HG03095 (cell line): ENCODE measurements around the gene SNRNP25.
"Not testable (repeated sequence)": the region's sequence is repeated elsewhere in the genome, so short reads cannot be mapped to it uniquely, and the experiment has no call there.

ENCODE experiments used
- ATAC-seq: cut with Tn5 transposase; IDR thresholded peaks from one replicate; pipeline ENCODE4 v1.9.1; 2021; ENCODE audit warnings: moderate library complexity; ENCODE audit not compliant: unreplicated experiment

SNRNP25 gene

DNA sequence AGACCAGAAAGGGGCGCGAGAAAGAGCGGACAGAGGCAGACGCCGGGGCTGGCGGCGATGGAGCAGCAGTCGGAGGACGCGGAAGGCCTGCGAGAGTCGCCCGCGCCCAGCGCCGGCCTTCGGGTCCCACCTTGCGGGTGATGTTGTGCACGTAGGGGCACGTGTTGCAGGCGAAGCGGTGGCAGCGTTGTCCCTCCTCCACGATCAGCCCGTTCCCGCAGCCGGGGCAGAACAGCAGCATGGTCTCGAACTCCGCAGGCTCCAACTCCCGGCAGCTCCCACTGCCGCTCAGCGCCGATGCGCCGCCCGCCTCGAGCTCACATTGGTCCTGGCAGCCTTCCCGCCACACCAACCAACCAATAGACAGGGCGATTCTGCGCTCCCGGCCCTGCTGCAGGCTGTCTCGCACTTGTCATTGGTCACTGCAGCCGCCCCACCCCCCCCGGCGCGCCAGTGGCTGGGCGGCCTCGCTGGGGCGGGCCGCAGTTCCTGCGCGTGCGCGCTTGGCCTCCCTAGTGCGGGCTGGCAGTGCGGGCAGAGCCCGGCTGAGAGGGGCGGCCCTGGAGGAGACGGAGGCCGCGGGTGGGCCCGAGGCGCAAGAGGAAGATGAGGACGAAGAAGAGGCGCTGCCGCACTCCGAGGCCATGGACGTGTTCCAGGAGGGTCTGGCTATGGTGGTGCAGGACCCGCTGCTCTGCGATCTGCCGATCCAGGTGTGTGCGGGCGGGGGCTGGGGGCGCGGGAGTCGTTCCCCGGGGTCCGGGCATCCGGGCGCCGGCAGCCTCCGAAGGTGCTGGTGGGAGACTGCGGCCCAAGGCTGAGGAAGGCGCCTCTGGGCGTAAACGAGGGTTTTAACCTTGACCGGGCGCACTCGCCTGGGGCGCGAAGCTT, at the start of gene SNRNP25, which contains the start of gene POLR3K:
TSS of gene SNRNP25 (plus strand) at position 483 of the 891 bp plus-strand sequence. CDS start at position 672, 189 bp downstream.
TSS of gene POLR3K (minus strand) at position 263 of the 891 bp plus-strand sequence. CDS start at position 241, 22 bp downstream.
- peak; percentile 88 for ATAC-seq

DNA sequence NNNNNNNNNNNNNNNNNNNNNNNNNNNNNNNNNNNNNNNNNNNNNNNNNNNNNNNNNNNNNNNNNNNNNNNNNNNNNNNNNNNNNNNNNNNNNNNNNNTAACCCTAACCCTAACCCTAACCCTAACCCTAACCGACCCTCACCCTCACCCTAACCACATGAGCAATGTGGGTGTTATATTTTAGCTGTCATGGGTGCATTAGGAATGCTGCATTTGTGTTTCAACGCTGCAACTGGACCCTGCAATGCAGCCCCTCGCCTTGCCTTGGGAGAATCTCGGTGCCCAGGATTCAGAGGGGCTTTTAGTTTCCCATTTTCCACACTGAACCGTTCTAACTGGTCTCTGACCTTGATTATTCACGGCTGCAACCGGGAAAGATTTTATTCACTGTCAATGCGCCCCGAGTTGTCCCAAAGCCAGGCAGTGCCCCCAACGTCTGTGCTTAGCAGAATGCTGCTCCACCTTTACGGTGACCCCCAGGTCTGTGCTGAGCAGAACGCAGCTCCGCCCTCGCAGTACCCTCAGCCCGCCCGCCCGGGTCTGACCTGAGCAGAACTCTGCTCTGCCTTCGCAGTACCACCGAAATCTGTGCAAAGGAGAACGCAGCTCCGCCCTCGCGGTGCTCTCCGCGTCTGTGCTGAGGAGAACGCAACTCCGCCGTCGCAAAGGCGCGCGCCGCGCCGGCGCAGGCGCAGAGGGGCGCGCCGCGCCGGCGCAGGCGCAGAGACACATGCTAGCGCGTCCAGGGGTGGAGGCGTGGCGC, 43.5 kb upstream of the SNRNP25 start:
- no peak for ATAC-seq

DNA sequence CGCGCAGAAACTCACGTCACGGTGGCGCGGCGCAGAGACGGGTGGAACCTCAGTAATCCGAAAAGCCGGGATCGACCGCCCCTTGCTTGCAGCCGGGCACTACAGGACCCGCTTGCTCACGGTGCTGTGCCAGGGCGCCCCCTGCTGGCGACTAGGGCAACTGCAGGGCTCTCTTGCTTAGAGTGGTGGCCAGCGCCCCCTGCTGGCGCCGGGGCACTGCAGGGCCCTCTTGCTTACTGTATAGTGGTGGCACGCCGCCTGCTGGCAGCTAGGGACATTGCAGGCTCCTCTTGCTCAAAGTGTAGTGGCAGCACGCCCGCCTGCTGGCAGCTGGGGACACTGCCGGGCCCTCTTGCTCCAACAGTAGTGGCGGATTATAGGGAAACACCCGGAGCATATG, 42.9 kb upstream of the SNRNP25 start:
- not testable (repeated sequence) for ATAC-seq

DNA sequence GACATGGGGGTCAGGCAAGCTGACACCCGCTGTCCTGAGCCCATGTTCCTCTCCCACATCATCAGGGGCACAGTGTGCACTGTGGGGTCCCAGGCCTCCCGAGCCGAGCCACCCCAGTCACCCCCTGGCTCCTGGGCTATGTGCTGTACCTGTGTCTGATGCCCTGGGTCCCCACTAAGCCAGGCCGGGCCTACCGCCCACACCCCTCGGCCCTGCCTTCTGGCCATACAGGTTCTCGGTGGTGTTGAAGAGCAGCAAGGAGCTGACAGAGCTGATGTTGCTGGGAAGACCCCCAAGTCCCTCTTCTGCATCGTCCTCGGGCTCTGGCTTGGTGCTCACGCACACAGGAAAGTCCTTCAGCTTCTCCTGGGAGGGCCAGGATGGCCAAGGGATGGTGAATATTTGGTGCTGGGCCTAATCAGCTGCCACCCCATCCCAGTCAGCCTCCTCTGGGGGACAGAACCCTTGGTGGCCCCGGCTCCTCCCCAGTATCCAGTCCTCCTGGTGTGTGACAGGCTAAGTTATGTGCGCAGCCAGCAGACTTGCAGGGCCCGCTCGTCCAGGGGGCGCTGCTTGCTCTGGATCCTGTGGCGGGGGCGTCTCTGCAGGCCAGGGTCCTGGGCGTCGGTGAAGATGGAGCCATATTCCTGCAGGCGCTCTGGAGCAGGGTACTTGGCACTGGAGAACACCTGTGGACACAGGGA, 36.4 kb upstream of the SNRNP25 start:
- not testable (repeated sequence) for ATAC-seq

DNA sequence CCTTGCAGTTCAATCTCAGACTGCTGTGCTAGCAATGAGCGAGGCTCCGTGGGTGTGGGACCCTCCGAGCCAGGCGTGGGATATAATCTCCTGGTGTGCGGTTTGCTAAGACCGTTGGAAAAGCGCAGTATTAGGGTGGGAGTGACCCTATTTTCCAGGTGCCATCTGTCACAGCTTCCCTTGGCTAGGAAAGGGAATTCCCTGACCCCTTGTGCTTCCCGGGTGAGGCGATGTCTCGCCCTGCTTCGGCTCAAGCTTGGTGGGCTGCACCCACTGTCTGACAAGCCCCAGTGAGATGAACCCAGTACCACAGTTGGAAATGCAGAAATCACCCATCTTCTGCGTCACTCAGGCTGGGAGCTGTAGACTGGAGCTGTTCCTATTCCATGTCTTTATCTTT, 32.7 kb upstream of the SNRNP25 start:
- not testable (repeated sequence) for ATAC-seq

DNA sequence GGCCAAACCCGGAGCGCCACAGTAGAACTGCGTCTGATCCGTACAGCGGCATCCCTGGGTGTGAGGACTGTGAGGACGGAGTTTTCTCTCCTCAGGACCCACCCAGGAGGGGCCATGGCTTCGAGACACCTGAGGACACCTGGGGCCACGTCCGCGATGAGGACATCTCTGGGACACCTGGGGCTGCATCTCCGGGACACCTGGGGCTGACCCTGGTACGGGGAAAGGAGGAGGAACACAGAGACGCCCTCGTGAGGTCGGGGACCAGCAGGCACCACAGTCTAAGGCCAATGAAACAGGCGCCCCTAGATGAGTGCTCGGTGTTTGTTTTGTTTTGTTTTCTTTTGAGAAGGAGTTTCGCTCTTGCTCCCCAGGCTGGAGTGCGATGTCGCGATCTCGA, 29.5 kb upstream of the SNRNP25 start:
- not testable (repeated sequence) for ATAC-seq

DNA sequence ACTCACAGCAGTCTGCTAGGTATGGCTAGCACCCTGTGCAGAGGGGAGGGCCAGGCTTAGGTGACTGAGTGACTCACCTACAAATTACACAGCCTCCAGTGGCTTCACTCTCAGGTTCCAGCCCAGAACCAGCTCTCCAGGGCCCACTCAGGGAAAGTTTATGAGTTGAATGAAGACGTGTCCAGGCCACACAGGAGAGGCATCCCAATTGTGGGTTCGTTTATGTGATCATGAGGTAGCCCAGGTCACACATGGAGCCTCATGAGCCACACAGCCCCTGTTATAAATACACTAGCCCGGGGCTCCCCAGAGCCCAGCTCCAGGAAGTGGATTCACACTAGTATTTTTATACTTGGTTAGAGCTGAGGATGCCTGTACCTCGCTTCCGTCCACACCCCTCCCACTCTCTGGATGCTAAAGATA, 27.7 kb upstream of the SNRNP25 start:
- ATAC-seq: peak; percentile 73

DNA sequence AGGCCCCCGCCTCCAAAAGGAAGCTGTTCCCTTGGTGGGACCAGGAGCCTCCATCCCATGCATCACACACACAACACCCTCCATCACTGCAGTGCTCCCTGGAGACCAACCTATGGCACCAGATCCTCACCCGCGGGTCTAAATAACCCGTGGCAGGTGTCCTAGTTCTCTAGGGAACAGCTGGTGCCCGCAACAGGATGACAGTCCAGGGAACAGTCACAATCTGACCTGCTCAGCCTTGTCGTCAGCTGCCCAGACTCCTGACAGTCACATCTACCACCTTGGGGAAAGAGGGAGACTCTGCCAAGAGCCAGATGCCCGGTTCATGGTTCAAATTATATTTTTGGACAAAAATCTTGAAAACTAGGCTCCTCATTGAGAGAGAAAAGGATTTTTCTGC, 23.0 kb upstream of the SNRNP25 start:
- ATAC-seq: not testable (repeated sequence)

DNA sequence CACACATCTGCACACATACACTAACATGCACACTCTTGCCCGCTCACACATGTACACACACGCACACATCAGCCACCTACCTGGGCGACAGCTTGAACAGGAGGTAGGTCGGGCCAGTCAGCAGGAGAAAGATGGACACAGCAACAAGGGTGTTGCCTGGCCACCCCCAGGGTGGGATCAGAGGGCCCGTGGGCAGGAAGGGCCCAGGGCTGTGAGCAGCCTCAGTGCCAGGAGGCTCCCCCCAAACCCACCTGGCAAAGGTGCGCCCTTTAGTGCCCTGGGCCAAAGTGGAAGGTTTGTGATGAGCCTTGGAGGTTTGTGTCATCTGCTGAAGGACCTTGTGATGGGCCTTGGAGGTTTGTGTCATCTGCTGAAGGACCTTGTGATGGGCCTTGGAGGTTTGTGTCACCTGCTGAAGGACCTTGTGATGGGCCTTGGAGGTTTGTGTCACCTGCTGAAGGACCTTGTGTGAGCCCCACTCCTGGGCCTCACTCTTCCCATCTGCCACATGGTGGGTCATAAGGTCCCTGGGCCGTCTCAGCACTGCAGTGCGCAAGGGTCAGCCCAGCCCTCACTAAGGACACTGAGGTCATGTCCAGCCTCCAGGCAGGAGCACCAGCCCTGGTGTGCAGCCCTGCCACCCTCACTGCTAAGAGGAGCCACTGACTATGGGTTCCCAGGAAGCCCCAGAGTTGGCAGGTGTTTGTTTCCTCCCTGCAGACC, 20.3 kb upstream of the SNRNP25 start:
- ATAC-seq: not testable (repeated sequence)

DNA sequence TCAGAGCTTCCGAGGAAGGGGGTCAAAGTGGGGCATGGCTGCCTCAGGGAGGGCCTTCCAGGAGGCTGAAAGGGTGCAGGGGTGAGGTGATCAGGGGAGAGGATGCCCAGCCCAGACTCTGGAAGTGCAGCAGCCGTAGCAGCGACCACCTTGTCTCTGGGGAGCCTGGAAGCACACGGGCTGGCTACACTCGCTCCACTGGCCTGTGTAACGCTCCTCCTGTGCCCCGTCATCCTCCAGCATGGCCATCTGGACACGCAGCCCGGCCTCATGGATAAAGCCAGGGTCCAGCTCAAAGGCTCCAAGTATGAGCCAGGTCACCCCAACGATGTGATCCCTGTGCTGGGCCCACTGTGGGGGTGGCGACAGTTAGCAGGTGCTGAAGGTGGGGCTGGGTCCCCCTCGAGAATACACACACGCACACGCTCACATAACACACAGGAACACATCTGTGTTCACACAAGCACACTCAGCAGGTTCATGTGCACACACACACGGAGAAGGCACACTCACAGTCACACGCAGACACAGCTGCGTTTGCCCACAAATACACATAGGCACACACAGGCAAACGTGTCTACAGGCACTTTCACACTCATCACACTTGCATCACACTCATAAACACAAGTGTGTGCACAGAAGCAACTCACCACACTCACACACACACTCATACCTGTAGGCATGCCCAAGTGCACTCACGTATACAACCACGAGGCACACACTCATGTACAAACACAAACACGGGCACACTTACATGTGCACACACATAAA, 19.6 kb upstream of the SNRNP25 start:
- ATAC-seq: no peak

DNA sequence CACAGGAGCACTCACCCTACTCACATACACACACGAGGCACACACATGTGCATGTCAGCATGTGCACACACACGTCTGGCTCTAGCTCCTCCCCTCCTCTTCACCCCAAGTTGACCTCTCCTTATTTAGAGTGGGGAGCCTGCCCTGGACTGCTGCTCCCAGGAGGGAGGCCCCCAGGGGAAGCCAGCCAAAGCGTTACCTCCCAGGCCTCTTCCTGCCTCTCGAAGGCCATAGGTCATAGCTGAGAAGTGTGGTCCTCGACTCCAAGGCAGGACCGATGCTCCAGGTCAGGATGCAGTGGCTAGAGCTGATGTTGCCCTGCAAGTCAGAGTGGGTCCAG, 19.0 kb upstream of the SNRNP25 start:
- no peak for ATAC-seq

DNA sequence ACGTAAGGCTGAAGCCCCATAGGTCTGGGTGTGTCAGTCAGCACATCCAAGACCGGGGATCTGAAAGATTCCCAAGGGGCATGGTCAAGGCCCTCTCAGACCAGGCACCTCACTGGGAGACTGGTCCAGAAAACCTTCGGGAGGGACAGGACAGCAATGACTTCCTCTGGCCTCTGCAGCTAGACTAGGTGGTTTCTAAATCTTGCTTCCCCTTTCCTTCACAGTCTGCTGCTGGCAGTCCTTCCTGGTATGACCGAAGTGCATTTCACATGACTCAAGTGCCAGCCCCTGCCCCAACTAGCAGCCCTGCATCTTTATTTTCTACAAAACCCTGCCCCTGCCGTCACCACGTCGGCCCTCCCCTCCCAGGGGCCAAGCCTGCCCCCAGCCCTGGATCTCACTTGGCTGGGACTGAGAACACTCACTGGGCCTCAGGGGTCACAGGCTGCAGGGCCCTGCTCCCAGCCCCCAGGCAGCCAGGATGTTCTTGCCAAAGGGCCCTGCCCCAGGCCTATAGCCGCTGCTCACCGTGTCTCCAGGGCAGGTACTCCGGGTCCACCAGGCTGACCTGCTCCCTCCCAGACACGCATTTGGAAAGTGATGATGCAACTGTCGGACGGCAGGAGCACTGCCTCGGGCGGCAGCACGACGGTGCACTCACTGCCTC, 18.5 kb upstream of the SNRNP25 start:
- no peak for ATAC-seq

DNA sequence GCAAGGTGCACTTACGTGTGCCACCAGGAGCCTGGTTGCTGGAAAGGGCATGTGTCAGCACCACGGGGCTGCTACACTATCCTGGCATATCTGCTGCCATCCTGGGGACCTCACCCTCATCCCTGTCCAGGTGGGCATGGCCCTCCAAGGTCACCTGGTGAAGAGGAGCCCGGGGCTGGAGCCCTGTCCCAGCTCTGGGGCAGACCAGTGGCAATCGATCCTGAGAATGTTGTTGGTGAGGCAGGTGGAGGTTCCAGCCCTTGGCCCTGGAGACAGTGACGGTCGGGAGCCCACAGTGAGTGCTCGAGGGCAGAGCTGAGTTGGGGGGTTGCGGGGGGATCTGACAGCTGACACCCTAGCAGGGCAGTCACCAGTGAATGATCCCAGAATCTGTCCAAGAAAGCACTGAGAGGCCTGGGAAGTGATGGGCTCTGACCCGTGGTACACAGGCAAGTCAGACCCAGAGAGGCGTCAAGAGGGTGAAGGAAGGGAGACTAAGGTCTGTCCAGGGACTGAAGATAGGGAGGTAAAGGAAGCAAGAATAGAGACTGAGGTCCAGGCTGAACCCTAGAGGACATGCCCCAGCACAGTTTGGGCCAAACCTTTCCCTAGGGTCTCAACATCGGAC, 17.8 kb upstream of the SNRNP25 start:
- ATAC-seq: no peak

DNA sequence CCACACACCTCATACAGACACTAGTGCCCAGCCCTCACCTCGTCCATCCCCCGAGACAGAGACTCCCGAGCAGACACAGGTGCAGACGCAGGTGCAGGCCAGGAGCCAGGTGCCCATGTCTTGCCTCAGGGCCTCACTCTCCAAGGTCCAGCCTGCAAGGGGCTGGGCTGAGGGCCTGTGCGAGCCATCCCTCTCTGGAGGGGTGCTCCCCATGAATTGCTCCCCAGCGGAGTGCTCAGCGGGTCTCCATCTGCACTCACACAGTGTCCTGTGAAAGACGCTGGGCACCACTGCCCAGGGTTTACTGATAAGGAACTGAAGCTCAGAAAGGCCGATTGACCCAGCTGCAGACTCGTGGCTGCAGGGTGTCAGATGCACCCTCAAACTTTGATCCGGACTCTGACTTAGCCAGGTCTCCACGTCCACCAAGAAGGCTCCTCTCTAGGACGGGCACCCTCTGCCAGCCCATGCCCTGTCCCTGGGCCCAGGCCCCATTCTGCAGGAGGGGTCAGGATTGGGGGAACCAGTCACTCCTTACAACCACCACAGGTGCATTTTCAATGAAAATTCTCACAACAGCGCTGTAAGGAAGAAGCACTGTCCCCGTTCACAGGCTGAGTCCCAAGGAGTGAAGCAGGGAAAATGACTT, 17.2 kb upstream of the SNRNP25 start:
- ATAC-seq: no peak

DNA sequence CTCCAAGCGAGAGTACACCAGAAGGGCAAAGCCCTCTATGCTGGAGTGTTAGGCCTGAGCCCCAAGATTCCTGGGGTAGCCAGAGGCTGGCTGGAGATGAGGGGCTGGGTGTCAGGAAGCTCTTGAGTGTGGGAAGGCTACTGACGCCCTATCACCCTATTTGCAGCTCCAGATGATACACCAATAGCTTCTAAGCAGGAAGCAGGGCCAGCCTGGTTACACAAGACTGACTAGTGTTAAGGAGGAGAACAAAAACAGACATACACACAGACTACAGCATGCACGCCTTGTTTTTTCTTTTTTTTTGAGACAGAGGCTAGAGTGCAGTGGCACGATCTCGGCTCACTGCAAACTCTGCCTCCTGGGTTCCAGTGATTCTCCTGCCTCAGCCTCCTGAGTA, 16.1 kb upstream of the SNRNP25 start:
- no peak for ATAC-seq

DNA sequence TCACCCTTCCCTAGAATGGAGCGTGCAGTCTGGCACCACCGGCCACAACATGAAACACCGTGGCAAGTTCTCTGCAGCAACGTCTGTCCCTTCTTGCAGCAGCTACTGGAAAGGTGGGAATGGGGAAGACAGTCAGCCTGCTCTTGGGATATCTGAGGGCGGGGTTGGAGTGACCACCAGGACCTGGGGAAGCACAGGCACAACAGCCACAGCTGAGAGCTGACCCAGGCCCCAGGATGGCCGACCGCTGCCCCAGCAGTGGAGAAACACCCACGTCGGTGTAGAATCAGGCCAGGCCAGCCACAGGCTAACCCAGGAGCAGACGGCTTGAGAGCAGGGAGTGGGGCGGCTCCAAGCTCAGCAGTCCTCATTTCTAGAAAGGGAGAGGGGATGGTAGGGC, 15.4 kb upstream of the SNRNP25 start:
- ATAC-seq: not testable (repeated sequence)

DNA sequence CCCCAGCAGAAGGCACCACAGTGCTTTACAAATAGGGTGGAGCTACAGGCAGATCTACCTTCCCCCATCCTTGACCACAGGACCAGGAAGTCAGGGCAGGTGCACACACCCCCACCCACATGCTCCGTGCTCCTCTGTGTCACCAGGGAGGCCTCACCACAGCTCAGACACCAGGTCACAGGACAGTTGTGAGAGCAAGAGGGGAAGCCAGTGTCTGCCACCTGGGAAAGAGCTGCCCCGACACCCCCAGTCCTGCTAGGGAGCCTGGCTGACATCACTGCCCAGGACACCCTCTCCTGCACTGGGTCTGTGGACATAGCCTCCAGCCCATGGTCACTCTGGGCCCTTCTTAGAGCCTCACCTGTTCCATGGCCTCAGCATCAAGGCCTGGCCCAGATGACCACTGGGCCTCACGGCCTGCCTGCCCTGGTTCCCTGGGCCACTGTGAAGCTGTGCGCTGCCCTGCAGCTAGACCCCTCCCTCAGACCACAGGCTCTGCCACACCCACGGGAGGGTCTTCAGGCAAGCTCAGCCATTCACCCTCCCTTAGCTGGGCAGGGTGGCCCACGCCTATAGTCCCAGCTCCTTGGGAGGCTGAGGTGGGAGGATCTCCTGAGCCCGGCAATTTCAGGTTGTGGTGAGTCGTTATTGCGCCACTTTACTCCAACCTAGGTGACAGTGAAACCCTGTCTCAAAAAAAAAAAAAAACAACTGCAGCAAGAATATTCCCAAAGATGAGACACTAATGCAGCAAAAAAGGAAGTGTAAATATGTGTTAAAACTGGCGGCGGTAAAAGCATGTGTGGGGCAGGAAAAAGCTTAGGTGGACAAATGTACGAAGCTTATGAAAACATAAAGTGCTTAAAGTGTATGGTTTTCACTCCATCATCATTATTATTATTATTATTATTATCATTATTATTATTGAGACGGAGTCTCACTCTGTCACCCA, 14.4 kb upstream of the SNRNP25 start:
- peak; percentile 70 for ATAC-seq
